OCI-LY1 (cell line): ENCODE data around the gene RFTN1.

ENCODE experiments used
- H2AFZ ChIP-seq: fragments of 200-600 bp; sonication (generic), shearing (Covaris generic); 2 replicates; pipeline ENCODE4 v1.6.0; 2014; ENCODE audit warnings: antibody characterized with exemption, mild to moderate bottlenecking, low read length
- H3F3A ChIP-seq: fragments of 200-600 bp; sonication (generic), shearing (Covaris generic); 2 replicates; pipeline ENCODE4 v1.6.0; 2014; ENCODE audit warnings: mild to moderate bottlenecking, antibody characterized with exemption, low read length, moderate library complexity; ENCODE audit not compliant: insufficient read depth
- H3K27ac ChIP-seq: fragments of 200-600 bp; sonication (generic); 2 replicates; pipeline ENCODE4 v1.5.1; 2014; ENCODE audit warnings: low read length, mixed run types, mild to moderate bottlenecking, low read depth; ENCODE audit not compliant: poor library complexity, severe bottlenecking
- H3K27me3 ChIP-seq: fragments of 200-600 bp; sonication (generic); 2 replicates; pipeline ENCODE4 v1.6.0; 2014; ENCODE audit warnings: antibody characterized with exemption, mild to moderate bottlenecking, low read length, moderate library complexity; ENCODE audit not compliant: insufficient read depth
- H3K36me3 ChIP-seq: fragments of 200-600 bp; sonication (generic); 2 replicates; pipeline ENCODE4 v1.6.1; 2014; ENCODE audit warnings: mild to moderate bottlenecking, antibody characterized with exemption, low read length, moderate library complexity, mixed read lengths; ENCODE audit not compliant: insufficient read depth
- H3K4me1 ChIP-seq: fragments of 200-600 bp; sonication (generic); 2 replicates; pipeline ENCODE4 v1.5.1; 2014; ENCODE audit warnings: mild to moderate bottlenecking, low read length, moderate library complexity; ENCODE audit not compliant: insufficient read depth, severe bottlenecking
- H3K4me2 ChIP-seq: fragments of 200-600 bp; sonication (generic), shearing (Covaris generic); 2 replicates; pipeline ENCODE4 v1.6.1; 2014; ENCODE audit warnings: low read length
- H3K4me3 ChIP-seq: fragments of 200-600 bp; sonication (generic); 2 replicates; pipeline ENCODE4 v1.5.1; 2014; ENCODE audit warnings: low read length, low read depth, mild to moderate bottlenecking, mixed read lengths; ENCODE audit not compliant: poor library complexity, severe bottlenecking
- H3K79me2 ChIP-seq: fragments of 200-600 bp; shearing (Covaris generic); 2 replicates; pipeline ENCODE4 v1.6.1; 2016; ENCODE audit warnings: mixed run types, low read length, mixed read lengths; ENCODE audit not compliant: insufficient read depth
- H3K9ac ChIP-seq: fragments of 200-600 bp; sonication (generic), shearing (Covaris generic); 2 replicates; pipeline ENCODE4 v1.6.1; 2014; ENCODE audit warnings: mild to moderate bottlenecking, low read length, mixed read lengths
- H3K9me2 ChIP-seq: fragments of 200-600 bp; sonication (generic), shearing (Covaris generic); 2 replicates; pipeline ENCODE4 v1.6.1; 2014; ENCODE audit warnings: low read depth, mild to moderate bottlenecking, low read length, mixed read lengths
- H3K9me3 ChIP-seq: fragments of 200-600 bp; shearing (Covaris generic); 2 replicates; pipeline ENCODE4 v1.6.1; 2014; ENCODE audit warnings: low read length, mixed read lengths
- H4K20me1 ChIP-seq: fragments of 200-600 bp; sonication (generic), shearing (Covaris generic); 2 replicates; pipeline ENCODE4 v1.6.0; 2016; ENCODE audit warnings: mild to moderate bottlenecking, low read length; ENCODE audit not compliant: insufficient read depth
- EZH2 ChIP-seq: fragments of 200-600 bp; sonication (generic), shearing (Covaris generic); IDR thresholded peaks from 2 replicates; pipeline ENCODE4 v1.8.0; 2017; ENCODE audit warnings: borderline replicate concordance, mixed run types, mild to moderate bottlenecking, antibody characterized with exemption, low read length, moderate library complexity, mixed read lengths
- TF ChIP-seq, protein P1 (sequence below): fragments of 200-600 bp; sonication (generic), shearing (Covaris generic); IDR thresholded peaks from 2 replicates; pipeline ENCODE4 v1.5.1; 2017; ENCODE audit warnings: mild to moderate bottlenecking, antibody characterized with exemption, low read length, moderate library complexity, mixed read lengths

The RFTN1 gene

DNA sequence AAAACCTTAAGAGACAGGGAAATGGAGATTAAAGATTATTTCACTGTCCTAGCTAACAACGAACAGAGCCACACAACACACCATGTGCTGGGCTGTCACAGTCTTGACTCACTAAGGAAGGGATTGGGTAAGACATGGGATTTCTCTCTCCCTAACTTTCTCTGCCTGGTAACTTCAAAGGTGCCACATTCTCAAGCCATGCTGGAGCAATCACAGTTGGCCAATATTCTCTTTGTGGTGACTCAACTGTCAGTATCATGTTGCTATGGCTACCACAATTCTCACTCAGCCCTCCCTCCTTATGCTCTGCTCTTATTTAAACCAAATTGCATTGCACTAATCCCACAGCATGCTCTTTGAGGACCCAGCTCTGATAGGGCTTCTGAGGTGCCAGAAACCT lies 174.5 kb downstream of the RFTN1 start:
- Histone ChIP-seq H4K20me1 (no peaks in the 10 kb centered on the region), H3K79me2 (peaks cover 21% of the 10 kb centered on the region; the same call in 1 of the 2 replicates), H3K4me2 (no peak overlapping the region), H3K4me3 (no peak overlapping the region), H3K36me3 (peaks cover 96% of the 10 kb centered on the region), H3F3A (no peaks in the 10 kb centered on the region), H3K9me2 (no peaks in the 10 kb centered on the region), H2AFZ (no peak overlapping the region), H3K4me1 (peaks cover 9% of the 10 kb centered on the region), H3K27ac (peak overlapping the region; percentile 7), H3K27me3 (no peaks in the 10 kb centered on the region), H3K9me3 (no peaks in the 10 kb centered on the region), H3K9ac (no peak overlapping the region)
- no peak for TF ChIP-seq EZH2
- TF ChIP-seq, protein P1, sequence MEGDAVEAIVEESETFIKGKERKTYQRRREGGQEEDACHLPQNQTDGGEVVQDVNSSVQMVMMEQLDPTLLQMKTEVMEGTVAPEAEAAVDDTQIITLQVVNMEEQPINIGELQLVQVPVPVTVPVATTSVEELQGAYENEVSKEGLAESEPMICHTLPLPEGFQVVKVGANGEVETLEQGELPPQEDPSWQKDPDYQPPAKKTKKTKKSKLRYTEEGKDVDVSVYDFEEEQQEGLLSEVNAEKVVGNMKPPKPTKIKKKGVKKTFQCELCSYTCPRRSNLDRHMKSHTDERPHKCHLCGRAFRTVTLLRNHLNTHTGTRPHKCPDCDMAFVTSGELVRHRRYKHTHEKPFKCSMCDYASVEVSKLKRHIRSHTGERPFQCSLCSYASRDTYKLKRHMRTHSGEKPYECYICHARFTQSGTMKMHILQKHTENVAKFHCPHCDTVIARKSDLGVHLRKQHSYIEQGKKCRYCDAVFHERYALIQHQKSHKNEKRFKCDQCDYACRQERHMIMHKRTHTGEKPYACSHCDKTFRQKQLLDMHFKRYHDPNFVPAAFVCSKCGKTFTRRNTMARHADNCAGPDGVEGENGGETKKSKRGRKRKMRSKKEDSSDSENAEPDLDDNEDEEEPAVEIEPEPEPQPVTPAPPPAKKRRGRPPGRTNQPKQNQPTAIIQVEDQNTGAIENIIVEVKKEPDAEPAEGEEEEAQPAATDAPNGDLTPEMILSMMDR = no peak

DNA sequence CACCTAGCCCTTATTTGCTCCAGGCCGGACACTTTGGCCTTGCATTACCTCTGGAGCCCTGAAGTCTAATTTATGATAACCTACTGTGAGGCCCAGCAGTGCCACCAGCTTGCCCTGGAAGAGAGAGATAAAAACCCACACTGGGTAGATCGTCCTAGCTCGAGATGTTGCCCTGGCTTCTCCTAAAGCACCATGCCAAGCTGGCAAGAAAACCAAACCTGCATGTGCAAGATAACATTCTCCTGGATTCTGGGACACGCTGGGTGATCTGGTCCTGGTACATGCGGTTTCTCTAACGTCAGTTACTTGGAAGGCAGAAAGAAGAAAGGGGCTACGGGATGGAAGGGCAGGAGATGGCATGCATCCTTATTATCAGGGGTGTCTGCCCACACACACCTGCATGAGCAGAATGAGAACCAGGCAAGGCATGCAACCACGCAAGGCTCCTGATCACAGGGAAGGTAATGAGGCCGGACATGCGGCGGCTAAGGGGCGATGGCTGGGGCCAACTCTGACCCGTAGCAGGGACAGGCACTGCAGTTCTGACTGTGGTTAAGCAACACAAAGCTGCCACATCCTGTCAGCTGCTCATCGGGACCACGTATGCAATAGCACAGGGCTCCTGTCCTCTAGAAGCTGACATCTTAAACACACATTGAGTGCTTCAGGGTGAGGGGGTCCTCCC lies 175.5 kb downstream of the RFTN1 start:
- Histone ChIP-seq H3F3A (no peaks in the 10 kb centered on the region), H3K9me3 (no peaks in the 10 kb centered on the region), H3K79me2 (peaks cover 25% of the 10 kb centered on the region), H2AFZ (no peak overlapping the region), H3K9me2 (no peaks in the 10 kb centered on the region), H3K27ac (peak overlapping the region; percentile 7), H3K36me3 (peaks cover 95% of the 10 kb centered on the region), H4K20me1 (no peaks in the 10 kb centered on the region), H3K4me2 (no peak overlapping the region), H3K4me1 (peaks cover 9% of the 10 kb centered on the region), H3K4me3 (no peak overlapping the region), H3K27me3 (no peaks in the 10 kb centered on the region), H3K9ac (no peak overlapping the region)
- TF ChIP-seq EZH2 = no peak
- TF ChIP-seq, protein P1 = no peak

DNA sequence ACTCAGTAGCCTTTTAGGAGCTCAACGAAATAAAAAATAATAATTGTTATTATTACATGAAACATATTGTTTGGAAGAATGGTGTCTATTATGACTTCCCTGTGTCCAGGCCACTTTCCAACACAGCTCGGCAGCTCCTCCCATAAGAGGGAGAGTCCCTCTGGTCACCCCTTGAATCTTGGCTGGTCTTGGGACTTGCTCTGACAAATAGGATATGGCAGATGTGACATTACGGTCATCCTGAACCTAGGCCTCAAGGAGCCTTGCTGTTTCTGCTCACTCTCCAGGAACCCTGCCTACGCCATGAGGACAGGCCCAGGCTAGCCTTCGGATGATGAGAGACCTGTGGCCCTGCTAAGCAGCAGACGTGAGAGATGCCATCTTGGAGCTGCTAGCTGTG lies 176.7 kb downstream of the RFTN1 start:
- peaks cover 21% of the 10 kb centered on the region for H3K79me2 ChIP-seq
- H4K20me1 ChIP-seq = no peaks in the 10 kb centered on the region

More for the DNA sequence above, 176.7 kb downstream of the RFTN1 start:
- no peak for TF ChIP-seq EZH2
- TF ChIP-seq, protein P1 = no peak
- H3K9me3 ChIP-seq = no peaks in the 10 kb centered on the region
- H3K4me1 ChIP-seq = peaks cover 9% of the 10 kb centered on the region
- no peaks in the 10 kb centered on the region for H3K27me3 ChIP-seq
- H3K4me3 ChIP-seq = no peak overlapping the region
- no peaks in the 10 kb centered on the region for H3F3A ChIP-seq
- H2AFZ ChIP-seq = no peak overlapping the region
- H3K9me2 ChIP-seq = no peaks in the 10 kb centered on the region
- H3K9ac ChIP-seq = no peak overlapping the region
- no peak overlapping the region for H3K27ac ChIP-seq
- peaks cover 96% of the 10 kb centered on the region for H3K36me3 ChIP-seq
- H3K4me2 ChIP-seq = no peak overlapping the region
